ENCODE data around the gene WFS1. TPM values are rescaled to one million over a fixed set of nuclear protein-coding genes. Genes with fewer than 3 reads are reported as not detected.

Gene WFS1
- total and polyA plus RNA-seq, 8 donors = 10.2 to 28.7 (median 14.6) TPM

GRCh38 chr4:6348408-6348807, 78.8 kb downstream of the WFS1 start:
- Histone ChIP-seq H3K4me1 (no peaks in the 10 kb centered on the region), H3K9me3 (no peaks in the 10 kb centered on the region), H3K27ac (no peak overlapping the region), H3K36me3 (no peaks in the 10 kb centered on the region), H3K27me3 (no peaks in the 10 kb centered on the region), H3K4me3 (no peak overlapping the region)
- no peak for ATAC-seq
- intact Hi-C loops (cut with DNase I) = no loop called here
- TF ChIP-seq CTCF (IDR thresholded peaks at IDR 0.05) = no peak
- 58 to 66% methylated on average over 4 of the region's 4 CpGs for WGBS, 2 donors
- DNase-seq = peak in 1 of 6 donors; percentile 11
- no peak for FAIRE-seq

- TF ChIP-seq CTCF (IDR thresholded peaks at IDR 0.05) = no peak
- FAIRE-seq (no peak), ATAC-seq (no peak), DNase-seq (peak in 1 of 6 donors; percentile 23)
- no peaks in the 10 kb centered on the region for H3K27me3 ChIP-seq
- H3K27ac ChIP-seq = no peak overlapping the region
- H3K4me3 ChIP-seq = no peak overlapping the region
- intact Hi-C loops (cut with DNase I) = no loop called here
- H3K4me1 ChIP-seq = no peaks in the 10 kb centered on the region
- 50 to 69% methylated on average over 19 of the region's 19 CpGs for WGBS, 2 donors
- H3K36me3 ChIP-seq = no peaks in the 10 kb centered on the region
- H3K9me3 ChIP-seq = no peaks in the 10 kb centered on the region
Observed at GRCh38 chr4:6349896-6350603, 80.4 kb downstream of the WFS1 start.

GRCh38 chr4:6350646-6351045, 81.0 kb downstream of the WFS1 start:
- DNase-seq (peak in 1 of 6 donors; percentile 8), FAIRE-seq (no peak), ATAC-seq (no peak)
- no peaks in the 10 kb centered on the region for H3K27me3 ChIP-seq
- TF ChIP-seq CTCF (IDR thresholded peaks at IDR 0.05) = no peak
- intact Hi-C loops (cut with DNase I) = no loop called here
- H3K9me3 ChIP-seq = no peaks in the 10 kb centered on the region
- H3K36me3 ChIP-seq = no peaks in the 10 kb centered on the region
- 46 to 58% methylated on average over 8 of the region's 8 CpGs for WGBS, 2 donors
- no peaks in the 10 kb centered on the region for H3K4me1 ChIP-seq
- no peak overlapping the region for H3K27ac ChIP-seq
- H3K4me3 ChIP-seq = no peak overlapping the region

- Histone ChIP-seq H3K4me1 (no peaks in the 10 kb centered on the region), H3K36me3 (no peaks in the 10 kb centered on the region), H3K27ac (no peak overlapping the region), H3K4me3 (no peak overlapping the region), H3K9me3 (no peaks in the 10 kb centered on the region), H3K27me3 (no peaks in the 10 kb centered on the region)
- WGBS, 2 donors = 76 to 81% methylated on average over 22 of the region's 22 CpGs
- DNase-seq (peak in 2 of 6 donors; percentile 3 to 41), FAIRE-seq (no peak), ATAC-seq (no peak)
- intact Hi-C loops (cut with DNase I) = no loop called here
- TF ChIP-seq CTCF (IDR thresholded peaks at IDR 0.05) = no peak
Observed at GRCh38 chr4:6351246-6352000, 81.8 kb downstream of the WFS1 start.

All from pancreas (tissue), 10 donors.